GM12873 (cell line): ENCODE results near the gene NPSR1.
A peak's percentile ranks its signal among the peaks of the same experiment; 100 is the strongest.

Experiments used
- CTCF ChIP-seq: IDR thresholded peaks from 2 replicates; pipeline ENCODE4 v1.5.1; 2012; ENCODE audit warnings: low read depth, mild to moderate bottlenecking, moderate library complexity, low read length, control low read depth; ENCODE audit not compliant: insufficient read depth; ENCODE audit errors: missing control alignments

Gene NPSR1

GRCh38 chr7:34758111-34758601 is 100.1 kb downstream of the NPSR1 start:
- no peak for TF ChIP-seq CTCF

DNA sequence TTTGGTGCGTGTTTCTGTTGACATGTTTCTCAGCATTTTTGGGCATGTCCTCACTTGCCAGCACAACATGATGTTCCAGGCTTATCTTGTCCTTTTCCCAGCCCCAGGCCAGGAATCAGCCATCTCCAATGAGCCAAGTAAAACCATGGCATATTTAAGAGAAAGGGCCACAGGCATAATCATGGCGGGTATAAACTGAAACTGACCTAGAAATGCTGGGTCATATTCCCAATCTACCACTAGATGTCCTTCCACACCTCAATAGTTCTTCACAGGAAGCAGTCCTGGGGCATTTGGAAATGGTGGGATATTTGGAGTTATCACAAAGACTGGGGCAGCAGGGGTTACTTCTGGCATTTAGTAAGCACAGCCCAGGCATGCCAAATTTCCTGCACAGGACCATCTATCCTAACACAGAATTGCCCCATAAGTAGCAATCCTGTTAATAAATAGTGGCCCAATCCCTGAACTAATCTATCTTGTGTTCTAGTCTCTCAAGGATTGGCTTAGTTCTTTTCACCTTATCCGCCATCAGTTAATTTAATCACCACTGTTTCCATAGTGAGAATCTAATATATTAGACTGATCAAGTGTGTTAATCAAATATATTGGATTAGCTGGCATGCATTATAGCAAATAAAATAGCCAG is 101.6 kb downstream of the NPSR1 start:
- TF ChIP-seq CTCF = peak; percentile 62

- TF ChIP-seq CTCF = no peak
Measured at GRCh38 chr7:34760271-34760670, 102.3 kb downstream of the NPSR1 start.

GRCh38 chr7:34761206-34761605 is 103.2 kb downstream of the NPSR1 start:
- TF ChIP-seq CTCF = no peak

DNA sequence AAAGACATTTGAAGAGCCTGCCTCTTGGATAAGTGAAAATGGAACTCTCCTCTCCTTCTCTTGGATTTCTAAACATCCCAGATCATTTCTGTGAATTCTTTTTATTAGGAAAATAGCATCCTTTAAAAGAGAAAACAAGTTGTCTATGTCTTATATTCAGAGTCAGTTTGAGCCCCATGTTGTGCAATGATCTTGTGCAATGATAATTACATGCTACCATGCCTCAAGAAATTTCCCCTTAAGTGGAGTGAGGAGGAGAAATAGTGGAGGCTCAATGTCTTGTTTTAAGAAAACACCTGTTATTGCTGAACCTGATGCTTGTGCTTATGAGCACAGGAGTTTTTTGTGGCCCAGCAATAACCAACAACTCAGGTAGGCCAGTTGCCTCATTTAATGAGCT is 103.6 kb downstream of the NPSR1 start:
- TF ChIP-seq CTCF = no peak

DNA sequence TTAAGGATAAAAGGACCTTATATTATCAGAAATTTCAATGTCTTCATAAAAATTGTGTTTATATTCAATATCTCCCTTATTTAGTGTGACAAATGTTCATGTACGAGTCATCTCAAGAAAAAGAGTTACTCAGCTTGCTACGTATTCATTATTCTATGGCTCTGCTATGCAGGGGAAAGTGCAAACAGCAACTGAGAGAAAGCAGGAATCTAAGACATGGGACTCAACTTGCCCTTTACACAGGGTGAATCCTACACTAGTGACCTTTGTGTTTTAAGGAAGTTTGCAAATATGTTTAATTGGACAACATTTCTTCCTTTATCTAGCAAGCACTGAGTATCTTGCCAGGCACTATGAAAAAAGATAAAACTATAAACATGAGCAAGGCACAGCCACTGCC is 104.7 kb downstream of the NPSR1 start:
- TF ChIP-seq CTCF = no peak

DNA sequence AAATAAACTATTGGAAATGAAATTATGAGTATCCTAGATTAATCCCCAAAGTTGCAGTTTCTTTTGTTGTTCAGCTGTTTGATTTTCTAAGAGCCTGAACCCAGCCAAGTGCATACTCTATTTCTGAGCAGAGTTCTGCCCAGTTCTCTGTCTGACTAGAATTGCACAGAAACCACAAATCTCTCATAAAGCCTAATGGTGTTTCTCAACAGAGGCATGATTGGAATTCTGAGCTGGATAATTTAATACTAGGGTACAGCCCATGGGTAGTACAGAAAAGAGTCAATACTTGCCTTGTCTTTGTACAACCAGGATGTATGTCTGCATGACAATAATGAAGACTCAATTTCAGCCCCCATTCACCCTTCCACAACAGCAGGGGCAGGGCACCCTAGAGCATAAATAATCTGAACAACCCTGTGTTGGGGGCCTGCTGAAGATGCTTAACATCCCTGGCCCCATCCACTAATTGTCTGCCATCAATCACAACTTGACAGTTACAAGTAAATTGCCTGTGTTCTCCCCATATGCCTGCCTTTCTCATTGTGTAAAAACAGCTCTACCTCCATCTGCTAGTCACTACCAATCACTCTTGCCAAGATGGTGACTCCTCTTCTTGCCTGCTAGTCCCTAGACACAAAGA is 114.4 kb downstream of the NPSR1 start:
- TF ChIP-seq CTCF = no peak
